Left ventricle myocardium inferior (tissue), 1 donor: ENCODE measurements around the gene WDR37. TPM values are rescaled to one million over a fixed set of nuclear protein-coding genes. Genes with fewer than 3 reads are reported as not detected.

Experiments used
- DNase-seq: peaks from one replicate; pipeline ENCODE4 v3.0.0-alpha.2; 2020
- H3K27ac ChIP-seq: fragments of 200-600 bp; replicated peaks from 2 replicates; pipeline ENCODE4 v1.8.0; 2021
- H3K27me3 ChIP-seq: fragments of 200-600 bp; 2 replicates; pipeline ENCODE4 v1.8.0; 2021; ENCODE audit warnings: low read depth
- H3K36me3 ChIP-seq: fragments of 200-600 bp; 2 replicates; pipeline ENCODE4 v1.8.0; 2021
- H3K4me1 ChIP-seq: fragments of 200-600 bp; 2 replicates; pipeline ENCODE4 v1.8.0; 2021
- H3K4me3 ChIP-seq: fragments of 200-600 bp; 2 replicates; pipeline ENCODE4 v1.8.0; 2021; ENCODE audit warnings: mild to moderate bottlenecking, moderate library complexity
- H3K9me3 ChIP-seq: fragments of 200-600 bp; replicated peaks from 2 replicates; pipeline ENCODE4 v1.8.0; 2021
- CTCF ChIP-seq: fragments of 200-600 bp; IDR thresholded peaks from 2 replicates; pipeline ENCODE4 v1.8.0; 2021; ENCODE audit warnings: antibody characterized with exemption, mild to moderate bottlenecking, borderline replicate concordance
- intact Hi-C: fragments of 100-400 bp; cut with micrococcal nuclease; formaldehyde crosslinking; loops from one replicate; pipeline ENCODE4 v1.11.0; 2022
- total RNA-seq: library from RNA; stranded (reverse); fragmentation: NEBNext Ultra II Directional; extraction: Animal tissue kit (Norgen Biotek cat#: 25700); gene quantifications from one replicate; pipeline ENCODE4 v1.2.1, GENCODE V29; 2021
- donor health status: DM: no; HTN: yes; CAD: no; lungs with severe emphysema.

The WDR37 gene
- total RNA-seq, 1 donor from 2014 or later: 28.2 TPM

- Histone ChIP-seq H3K27ac (peak overlapping the region; percentile 71), H3K9me3 (no peaks in the 10 kb centered on the region), H3K27me3 (no peaks in the 10 kb centered on the region), H3K36me3 (peaks cover 26% of the 10 kb centered on the region), H3K4me3 (no peak overlapping the region), H3K4me1 (peaks cover 62% of the 10 kb centered on the region)
- no peak for DNase-seq
- no peak for TF ChIP-seq CTCF
- intact Hi-C loops: no loop called here
Observed at GRCh38 chr10:1045415-1045814, 10.8 kb upstream of the WDR37 start.

- H3K4me1 ChIP-seq: peaks cover 79% of the 10 kb centered on the region
- no peaks in the 10 kb centered on the region for H3K27me3 ChIP-seq
- intact Hi-C loops: no loop called here
- peaks cover 20% of the 10 kb centered on the region for H3K36me3 ChIP-seq
- no peak for TF ChIP-seq CTCF
- H3K27ac ChIP-seq: peak overlapping the region; percentile 100
- DNase-seq: no peak
- no peaks in the 10 kb centered on the region for H3K9me3 ChIP-seq
- H3K4me3 ChIP-seq: peak overlapping the region; percentile 96
Observed at GRCh38 chr10:1047937-1048336, 8.2 kb upstream of the WDR37 start.

GRCh38 chr10:1048349-1048731 lies 7.8 kb upstream of the WDR37 start:
- peak overlapping the region; percentile 100 for H3K27ac ChIP-seq
- DNase-seq: peak; percentile 33
- H3K36me3 ChIP-seq: peaks cover 24% of the 10 kb centered on the region
- peak overlapping the region; percentile 96 for H3K4me3 ChIP-seq
- no peaks in the 10 kb centered on the region for H3K27me3 ChIP-seq
- peaks cover 79% of the 10 kb centered on the region for H3K4me1 ChIP-seq
- H3K9me3 ChIP-seq: no peaks in the 10 kb centered on the region
- no peak for TF ChIP-seq CTCF
- intact Hi-C loops: no loop called here

- peaks cover 78% of the 10 kb centered on the region for H3K4me1 ChIP-seq
- H3K27me3 ChIP-seq: no peaks in the 10 kb centered on the region
- TF ChIP-seq CTCF: no peak
- peak; percentile 97 for DNase-seq
- peak within 1 kb of the TSS; percentile 100 for H3K27ac ChIP-seq
- no peaks in the 10 kb centered on the region for H3K9me3 ChIP-seq
- H3K36me3 ChIP-seq: peaks cover 28% of the 10 kb centered on the region
- intact Hi-C loops: no loop called here
- H3K4me3 ChIP-seq: peak within 1 kb of the TSS; percentile 96
Observed at GRCh38 chr10:1048732-1049424, 7.3 kb upstream of the WDR37 start, which contains the start of gene IDI1. TSS of gene IDI1 (minus strand) at chr10:1049119. CDS start at chr10:1049003, 116 bp downstream.

GRCh38 chr10:1049425-1049958 lies 6.7 kb upstream of the WDR37 start:
- DNase-seq: no peak
- Histone ChIP-seq H3K4me3 (peak overlapping the region; percentile 96), H3K4me1 (peaks cover 78% of the 10 kb centered on the region), H3K27me3 (no peaks in the 10 kb centered on the region), H3K27ac (peak overlapping the region; percentile 100), H3K36me3 (peaks cover 30% of the 10 kb centered on the region), H3K9me3 (no peaks in the 10 kb centered on the region)
- no peak for TF ChIP-seq CTCF
- intact Hi-C loops: no loop called here
